K562 (cell line): ENCODE results near the gene NIPSNAP3A. TPM values are rescaled to one million over a fixed set of nuclear protein-coding genes. Genes with fewer than 3 reads are reported as not detected.

Experiments used
- ATAC-seq: fragments of 200-7000 bp; cut with Tn5 transposase; 3 replicates; pipeline ENCODE4 v1.9.1; 2020; ENCODE audit warnings: moderate library complexity
- BruUV-seq: library from RNA; stranded (reverse); fragments of 400-500 nt; replicated peaks from 2 replicates; lab custom pipeline; 2021; lab: Mats Ljungman, UMichigan
- CTCF ChIA-PET: fragments of 300-600 bp; formaldehyde crosslinking; extraction: SDS; loops from one replicate; lab custom pipeline; 2021; ENCODE audit warnings: low intra/inter-chr PET ratio; lab: Yijun Ruan, JAX
- POLR2A ChIA-PET: fragments of 300-600, 350-650 bp; sonication (Branson Sonifier 250); formaldehyde crosslinking; extraction: SDS; loops from one replicate; lab custom pipeline; 2021; ENCODE audit warnings: antibody characterized with exemption, inconsistent platforms; lab: Yijun Ruan, JAX
- DNase-seq, 4 experiments: peaks; one replicate each; pipeline versions ENCODE4 v3.0.0 to v3.0.0-alpha.2; 2011 to 2018; ENCODE audit warnings: low spot score in 3 of 4, mixed read lengths in 3 of 4; ENCODE audit errors: extremely low read depth in 1 of 4
- FAIRE-seq: peaks from 2 replicates; lab custom pipeline; 2011; peaks lifted over from hg19 to GRCh38; lab: Jason Lieb, UNC
- H2AFZ ChIP-seq: 2 replicates; pipeline ENCODE4 v1.6.0; 2011; ENCODE audit warnings: low read depth, low read length, control low read depth, inconsistent platforms
- H3K27ac ChIP-seq: fragments of 200-600 bp; 3 replicates; pipeline ENCODE4 v1.8.0; 2011; ENCODE audit warnings: low read depth, mild to moderate bottlenecking, control low read depth, inconsistent platforms, low read length, moderate library complexity, mixed read lengths; ENCODE audit errors: extremely low read depth
- H3K27me3 ChIP-seq, 2 experiments: fragments of 300-600 bp in 1 of 2; 2 replicates in 1 of 2; 3 replicates in 1 of 2; pipeline versions ENCODE4 v1.6.0 to v1.8.0; 2011; ENCODE audit warnings: inconsistent platforms in 2 of 2, low read length in 2 of 2, mild to moderate bottlenecking in 1 of 2, mixed read lengths in 1 of 2, moderate library complexity in 1 of 2; ENCODE audit not compliant: control insufficient read depth in 2 of 2, insufficient read depth in 2 of 2
- H3K36me3 ChIP-seq: fragments of 300-600 bp; 3 replicates; pipeline ENCODE4 v1.8.0; 2011; ENCODE audit warnings: mild to moderate bottlenecking, low read length, inconsistent platforms; ENCODE audit not compliant: control insufficient read depth, insufficient read depth
- H3K4me1 ChIP-seq, 2 experiments: fragments of 200-600 bp in 1 of 2; replicated peaks in 1 of 2; 2 replicates in 1 of 2; 3 replicates in 1 of 2; pipeline versions ENCODE4 v1.5.1 to v1.8.0; 2011; ENCODE audit warnings: inconsistent platforms in 2 of 2, low read length in 2 of 2, mild to moderate bottlenecking in 1 of 2, mixed read lengths in 1 of 2, moderate library complexity in 1 of 2; ENCODE audit not compliant: control insufficient read depth in 2 of 2, insufficient read depth in 2 of 2
- H3K4me2 ChIP-seq: 2 replicates; pipeline ENCODE4 v1.6.1; 2011; ENCODE audit warnings: low read length, control low read depth, inconsistent platforms, mixed read lengths; ENCODE audit not compliant: insufficient read depth
- H3K4me3 ChIP-seq: fragments of 200-600 bp; sonication (generic), shearing (Covaris generic); 2 replicates; pipeline ENCODE4 v1.5.1; 2016; ENCODE audit warnings: control low read depth, inconsistent platforms
- H3K79me2 ChIP-seq: fragments of 200-600 bp; 3 replicates; pipeline ENCODE4 v1.8.0; 2011; ENCODE audit warnings: low read length, inconsistent platforms; ENCODE audit not compliant: control insufficient read depth, insufficient read depth
- H3K9ac ChIP-seq, 2 experiments: 2 replicates each; pipeline versions ENCODE4 v1.6.0 to v1.6.1; 2011; ENCODE audit warnings: low read depth in 2 of 2, low read length in 2 of 2, control low read depth in 1 of 2, inconsistent platforms in 1 of 2, mild to moderate bottlenecking in 1 of 2, mixed read lengths in 1 of 2; ENCODE audit not compliant: insufficient read depth in 1 of 2
- H3K9me1 ChIP-seq: one replicate; pipeline ENCODE4 v1.6.0; 2011; ENCODE audit warnings: inconsistent platforms, mild to moderate bottlenecking, low read length, moderate library complexity; ENCODE audit not compliant: control insufficient read depth, insufficient read depth
- H3K9me3 ChIP-seq: replicated peaks from 2 replicates; pipeline ENCODE4 v1.5.1; 2011; ENCODE audit warnings: low read depth, low read length, inconsistent platforms; ENCODE audit not compliant: control insufficient read depth, insufficient read depth
- H4K20me1 ChIP-seq: replicated peaks from 2 replicates; pipeline ENCODE4 v1.6.1; 2011; ENCODE audit warnings: low read length, inconsistent platforms, mixed read lengths; ENCODE audit not compliant: control insufficient read depth, insufficient read depth
- HDAC3 ChIP-seq: fragments of 450-650 bp; IDR thresholded peaks from 2 replicates; pipeline ENCODE4 v1.6.1; 2018; ENCODE audit warnings: borderline replicate concordance, mild to moderate bottlenecking, moderate library complexity; ENCODE audit not compliant: partially characterized antibody
- HEY1 ChIP-seq: fragments of 250-450 bp; sonication (Bioruptor Pico); IDR thresholded peaks from 2 replicates; pipeline ENCODE4 v1.5.0; 2020; ENCODE audit warnings: mild to moderate bottlenecking, moderate library complexity, borderline replicate concordance
- HNRNPUL1 ChIP-seq: fragments of 200-400 bp; formaldehyde crosslinking; IDR thresholded peaks from 2 replicates; pipeline ENCODE4 v1.6.1; 2017; ENCODE audit warnings: low read length
- HOMEZ ChIP-seq: fragments of 250-450 bp; sonication (Bioruptor Pico); IDR thresholded peaks from 2 replicates; pipeline ENCODE4 v1.4.0; 2020; ENCODE audit warnings: mild to moderate bottlenecking, moderate library complexity
- RBFOX2 ChIP-seq: fragments of 200-400 bp; formaldehyde crosslinking; IDR thresholded peaks from 2 replicates; pipeline ENCODE4 v1.6.1; 2017; ENCODE audit warnings: low read depth, mild to moderate bottlenecking, low read length, moderate library complexity
- SNRNP70 ChIP-seq: fragments of 200-400 bp; formaldehyde crosslinking; optimal IDR thresholded peaks from 2 replicates; pipeline ENCODE3; 2017; ENCODE audit warnings: low read depth, low read length
- ZFP30 ChIP-seq: fragments of 250-450 bp; sonication (Bioruptor Pico); IDR thresholded peaks from 2 replicates; pipeline ENCODE4 v1.8.0; 2022; ENCODE audit warnings: moderate library complexity, mild to moderate bottlenecking, inconsistent platforms, borderline replicate concordance
- ZNF507 ChIP-seq: conservative IDR thresholded peaks from 2 replicates; pipeline ENCODE4 v1.6.1; 2017; ENCODE audit warnings: missing genetic modification characterization, missing compliant biosample characterization
- WGBS: fragments of 100-300 bp; shearing (Covaris generic); methylation state at CpG from one replicate; pipeline ENCODE4 v1.1.6; 2016; ENCODE audit warnings: low coverage, mixed read lengths; ENCODE audit not compliant: insufficient coverage; ENCODE audit errors: missing lambda C conversion rate; 5-methylcytosine and 5-hydroxymethylcytosine counted together
- in situ Hi-C: fragments of 300-500 bp; cut with MboI; formaldehyde crosslinking; loops from 4 replicates; pipeline ENCODE4 v1.15.0; 2018; ENCODE audit warnings: inconsistent platforms, mixed read lengths
- intact Hi-C: fragments of 100-400 bp; cut with micrococcal nuclease; formaldehyde crosslinking; loops from 2 replicates; pipeline ENCODE4 v1.14.2; 2022
- polyA plus RNA-seq, 8 experiments: library from polyadenylated mRNA; depleted of rRNA in 4 of 8; stranded (reverse) in 5 of 8; unstranded in 3 of 8; fragments of >200 nt; fragmentation: Nextera tagmentation in 2 of 8; fragmentation: Illumina TruSeq in 1 of 8; extraction: Ambion mirVana in 2 of 8; extraction: Trizol in 1 of 8; gene quantifications; 2 replicates each; pipeline versions ENCODE4 v1.2.1 to v1.2.3, GENCODE V29; 2011 to 2014; ENCODE audit warnings: inconsistent platforms in 1 of 8, missing spikeins in 1 of 8
- total RNA-seq, 7 experiments: library from RNA; depleted of rRNA in 6 of 7; stranded (reverse); fragments of >200 nt in 6 of 7; fragmentation: Illumina TruSeq in 2 of 7; extraction: Trizol in 2 of 7; gene quantifications; 2 replicates each; pipeline versions ENCODE4 v1.2.1 to v1.2.3, GENCODE V29; 2011 to 2021; ENCODE audit warnings: low replicate concordance in 1 of 7
- TF ChIP-seq, protein P1 (sequence below): fragments of 450-650 bp; IDR thresholded peaks from 2 replicates; pipeline ENCODE4 v1.6.1; 2018; ENCODE audit warnings: mild to moderate bottlenecking, low read depth; ENCODE audit not compliant: partially characterized antibody
- TF ChIP-seq, protein P2 (sequence below): sonication (generic); formaldehyde crosslinking; IDR thresholded peaks from 2 replicates; pipeline ENCODE4 v1.8.0; 2023; ENCODE audit warnings: mild to moderate bottlenecking, missing genetic modification reagents

Gene NIPSNAP3A
- total and polyA plus RNA-seq, 9 of the 15 experiments (the other 6 are each of a cell fraction or from before 2014, with no cell fraction given), result 25.3 to 132 (median 40.5) TPM

DNA sequence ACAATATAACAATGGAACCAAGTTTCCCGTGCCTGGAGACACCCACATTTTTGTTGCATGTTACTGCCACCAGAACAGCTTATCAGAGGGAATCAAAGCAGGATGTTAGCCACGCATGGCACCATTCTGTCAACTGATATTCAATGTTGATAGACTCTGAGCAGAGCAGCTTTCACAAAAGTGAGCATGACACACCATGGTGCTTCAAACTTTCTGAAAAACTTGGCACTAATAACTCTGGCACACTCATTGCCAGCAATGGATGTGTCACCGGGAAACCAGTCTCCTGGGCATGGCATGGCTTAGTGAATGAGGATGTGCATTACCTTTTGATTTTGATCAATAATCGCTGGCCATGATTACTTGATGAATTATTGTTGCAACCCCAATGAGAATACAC is 36.1 kb downstream of the NIPSNAP3A start:
- Histone ChIP-seq H3K36me3 (no peaks in the 10 kb centered on the region), H3K27ac (no peak overlapping the region), H3K4me3 (no peak overlapping the region), H3K4me1 (no peaks in the 10 kb centered on the region), H3K9me3 (no peaks in the 10 kb centered on the region), H4K20me1 (no peaks in the 10 kb centered on the region), H3K79me2 (no peaks in the 10 kb centered on the region), H3K9me1 (no peaks in the 10 kb centered on the region), H3K9ac (no peak overlapping the region), H2AFZ (no peak overlapping the region), H3K4me2 (no peak overlapping the region), H3K27me3 (peaks cover 3 to 10% of the 10 kb centered on the region in 2 experiments; a peak in 3 of 5 replicates)
- ATAC-seq (no peak), FAIRE-seq (no peak), DNase-seq (no peak)
- intact Hi-C loops (loop anchor here (5.0 kb wide), 1 partner anchor 209 kb away; no protein-coding TSS in a partner anchor), in situ Hi-C loops (loop anchor here (10.0 kb wide), 1 partner anchor 621 kb away; no protein-coding TSS in a partner anchor)
- no TSS peak for BruUV-seq
- CTCF ChIA-PET, result interaction anchor here (0.7 kb wide), 1 partner anchor 182 kb away, joined by 3 read pairs; no protein-coding TSS in a partner anchor
- POLR2A ChIA-PET, result no interaction called here
- 10% methylated on average over 4 of the region's 4 CpGs for WGBS
- no peak for TF ChIP-seq HEY1 (CRISPR knock-in tag)

- Histone ChIP-seq H3K79me2 (no peaks in the 10 kb centered on the region), H3K9ac (no peak overlapping the region), H3K27me3 (peaks cover 3 to 10% of the 10 kb centered on the region in 2 experiments; a peak in 3 of 5 replicates), H3K4me1 (no peaks in the 10 kb centered on the region), H3K36me3 (no peaks in the 10 kb centered on the region), H4K20me1 (no peaks in the 10 kb centered on the region), H3K4me3 (no peak overlapping the region), H3K9me3 (no peaks in the 10 kb centered on the region), H3K9me1 (no peaks in the 10 kb centered on the region), H2AFZ (no peak overlapping the region), H3K4me2 (no peak overlapping the region), H3K27ac (no peak overlapping the region)
- DNase-seq, result no peak
- ChIA-PET CTCF (interaction anchor here (0.7 kb wide), 1 partner anchor 182 kb away, joined by 3 read pairs; no protein-coding TSS in a partner anchor), POLR2A (no interaction called here)
- ATAC-seq, result no peak
- in situ Hi-C loops, result loop anchor here (10.0 kb wide), 1 partner anchor 621 kb away; no protein-coding TSS in a partner anchor
- BruUV-seq, result no TSS peak
- intact Hi-C loops, result loop anchor here (5.0 kb wide), 1 partner anchor 208 kb away; no protein-coding TSS in a partner anchor
- no peak for TF ChIP-seq SNRNP70
- no peak for TF ChIP-seq ZFP30 (CRISPR knock-in tag)
- TF ChIP-seq HOMEZ (CRISPR knock-in tag), result no peak
- no peak for TF ChIP-seq RBFOX2
- no peak for TF ChIP-seq HNRNPUL1
- TF ChIP-seq HDAC3, result no peak
- TF ChIP-seq, protein P1, sequence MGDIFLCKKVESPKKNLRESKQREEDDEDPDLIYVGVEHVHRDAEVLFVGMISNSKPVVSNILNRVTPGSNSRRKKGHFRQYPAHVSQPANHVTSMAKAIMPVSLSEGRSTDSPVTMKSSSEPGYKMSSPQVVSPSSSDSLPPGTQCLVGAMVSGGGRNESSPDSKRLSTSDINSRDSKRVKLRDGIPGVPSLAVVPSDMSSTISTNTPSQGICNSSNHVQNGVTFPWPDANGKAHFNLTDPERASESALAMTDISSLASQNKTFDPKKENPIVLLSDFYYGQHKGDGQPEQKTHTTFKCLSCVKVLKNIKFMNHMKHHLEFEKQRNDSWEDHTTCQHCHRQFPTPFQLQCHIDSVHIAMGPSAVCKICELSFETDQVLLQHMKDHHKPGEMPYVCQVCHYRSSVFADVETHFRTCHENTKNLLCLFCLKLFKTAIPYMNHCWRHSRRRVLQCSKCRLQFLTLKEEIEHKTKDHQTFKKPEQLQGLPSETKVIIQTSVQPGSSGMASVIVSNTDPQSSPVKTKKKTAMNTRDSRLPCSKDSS, result no peak
- no peak for TF ChIP-seq ZNF507 (tag)
- TF ChIP-seq, protein P2, sequence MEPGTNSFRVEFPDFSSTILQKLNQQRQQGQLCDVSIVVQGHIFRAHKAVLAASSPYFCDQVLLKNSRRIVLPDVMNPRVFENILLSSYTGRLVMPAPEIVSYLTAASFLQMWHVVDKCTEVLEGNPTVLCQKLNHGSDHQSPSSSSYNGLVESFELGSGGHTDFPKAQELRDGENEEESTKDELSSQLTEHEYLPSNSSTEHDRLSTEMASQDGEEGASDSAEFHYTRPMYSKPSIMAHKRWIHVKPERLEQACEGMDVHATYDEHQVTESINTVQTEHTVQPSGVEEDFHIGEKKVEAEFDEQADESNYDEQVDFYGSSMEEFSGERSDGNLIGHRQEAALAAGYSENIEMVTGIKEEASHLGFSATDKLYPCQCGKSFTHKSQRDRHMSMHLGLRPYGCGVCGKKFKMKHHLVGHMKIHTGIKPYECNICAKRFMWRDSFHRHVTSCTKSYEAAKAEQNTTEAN (CRISPR knock-in tag), result no peak
- no peak for FAIRE-seq
- 4% methylated on average over 2 of the region's 2 CpGs for WGBS
Observed at GRCh38 chr9:104784098-104784497, 36.6 kb downstream of the NIPSNAP3A start.
